OCI-LY1 (cell line): ENCODE measurements around the gene TSEN54.

Source experiments
- H2AFZ ChIP-seq: fragments of 200-600 bp; sonication (generic), shearing (Covaris generic); 2 replicates; pipeline ENCODE4 v1.6.0; 2014; ENCODE audit warnings: antibody characterized with exemption, mild to moderate bottlenecking, low read length
- H3F3A ChIP-seq: fragments of 200-600 bp; sonication (generic), shearing (Covaris generic); 2 replicates; pipeline ENCODE4 v1.6.0; 2014; ENCODE audit warnings: mild to moderate bottlenecking, antibody characterized with exemption, low read length, moderate library complexity; ENCODE audit not compliant: insufficient read depth
- H3K27ac ChIP-seq: fragments of 200-600 bp; sonication (generic); 2 replicates; pipeline ENCODE4 v1.5.1; 2014; ENCODE audit warnings: low read length, mixed run types, mild to moderate bottlenecking, low read depth; ENCODE audit not compliant: poor library complexity, severe bottlenecking
- H3K27me3 ChIP-seq: fragments of 200-600 bp; sonication (generic); 2 replicates; pipeline ENCODE4 v1.6.0; 2014; ENCODE audit warnings: antibody characterized with exemption, mild to moderate bottlenecking, low read length, moderate library complexity; ENCODE audit not compliant: insufficient read depth
- H3K36me3 ChIP-seq: fragments of 200-600 bp; sonication (generic); 2 replicates; pipeline ENCODE4 v1.6.1; 2014; ENCODE audit warnings: mild to moderate bottlenecking, antibody characterized with exemption, low read length, moderate library complexity, mixed read lengths; ENCODE audit not compliant: insufficient read depth
- H3K4me1 ChIP-seq: fragments of 200-600 bp; sonication (generic); 2 replicates; pipeline ENCODE4 v1.5.1; 2014; ENCODE audit warnings: mild to moderate bottlenecking, low read length, moderate library complexity; ENCODE audit not compliant: insufficient read depth, severe bottlenecking
- H3K4me2 ChIP-seq: fragments of 200-600 bp; sonication (generic), shearing (Covaris generic); 2 replicates; pipeline ENCODE4 v1.6.1; 2014; ENCODE audit warnings: low read length
- H3K4me3 ChIP-seq: fragments of 200-600 bp; sonication (generic); 2 replicates; pipeline ENCODE4 v1.5.1; 2014; ENCODE audit warnings: low read length, low read depth, mild to moderate bottlenecking, mixed read lengths; ENCODE audit not compliant: poor library complexity, severe bottlenecking
- H3K79me2 ChIP-seq: fragments of 200-600 bp; shearing (Covaris generic); 2 replicates; pipeline ENCODE4 v1.6.1; 2016; ENCODE audit warnings: mixed run types, low read length, mixed read lengths; ENCODE audit not compliant: insufficient read depth
- H3K9ac ChIP-seq: fragments of 200-600 bp; sonication (generic), shearing (Covaris generic); 2 replicates; pipeline ENCODE4 v1.6.1; 2014; ENCODE audit warnings: mild to moderate bottlenecking, low read length, mixed read lengths
- H3K9me2 ChIP-seq: fragments of 200-600 bp; sonication (generic), shearing (Covaris generic); 2 replicates; pipeline ENCODE4 v1.6.1; 2014; ENCODE audit warnings: low read depth, mild to moderate bottlenecking, low read length, mixed read lengths
- H3K9me3 ChIP-seq: fragments of 200-600 bp; shearing (Covaris generic); 2 replicates; pipeline ENCODE4 v1.6.1; 2014; ENCODE audit warnings: low read length, mixed read lengths
- H4K20me1 ChIP-seq: fragments of 200-600 bp; sonication (generic), shearing (Covaris generic); 2 replicates; pipeline ENCODE4 v1.6.0; 2016; ENCODE audit warnings: mild to moderate bottlenecking, low read length; ENCODE audit not compliant: insufficient read depth
- CTCF ChIP-seq: fragments of 200-600 bp; sonication (generic), shearing (Covaris generic); IDR thresholded peaks from 2 replicates; pipeline ENCODE4 v1.5.1; 2017; ENCODE audit warnings: mild to moderate bottlenecking, antibody characterized with exemption, low read length, moderate library complexity, mixed read lengths
- EZH2 ChIP-seq: fragments of 200-600 bp; sonication (generic), shearing (Covaris generic); IDR thresholded peaks from 2 replicates; pipeline ENCODE4 v1.8.0; 2017; ENCODE audit warnings: borderline replicate concordance, mixed run types, mild to moderate bottlenecking, antibody characterized with exemption, low read length, moderate library complexity, mixed read lengths

The TSEN54 gene

GRCh38 chr17:75530837-75531720 is 14.8 kb downstream of the TSEN54 start:
- no peaks in the 10 kb centered on the region for H3F3A ChIP-seq
- peaks cover 6% of the 10 kb centered on the region for H3K4me1 ChIP-seq
- H3K4me2 ChIP-seq = no peak overlapping the region
- no peaks in the 10 kb centered on the region for H4K20me1 ChIP-seq
- no peaks in the 10 kb centered on the region for H3K9me3 ChIP-seq
- no peak for TF ChIP-seq CTCF
- TF ChIP-seq EZH2 = no peak
- no peaks in the 10 kb centered on the region for H3K79me2 ChIP-seq
- H3K4me3 ChIP-seq = no peak overlapping the region
- H3K27ac ChIP-seq = no peak overlapping the region
- H2AFZ ChIP-seq = no peak overlapping the region
- peaks cover 6% of the 10 kb centered on the region; the same call in 1 of the 2 replicates for H3K27me3 ChIP-seq
- H3K9ac ChIP-seq = no peak overlapping the region
- no peaks in the 10 kb centered on the region for H3K36me3 ChIP-seq
- H3K9me2 ChIP-seq = no peaks in the 10 kb centered on the region

- Histone ChIP-seq H3K27me3 (no peaks in the 10 kb centered on the region; the same call in 1 of the 2 replicates), H3K9ac (no peak overlapping the region), H3K9me3 (no peaks in the 10 kb centered on the region), H3K27ac (no peak overlapping the region), H3F3A (no peaks in the 10 kb centered on the region), H3K4me3 (no peak overlapping the region), H3K9me2 (no peaks in the 10 kb centered on the region), H3K36me3 (no peaks in the 10 kb centered on the region), H3K4me2 (no peak overlapping the region), H4K20me1 (no peaks in the 10 kb centered on the region), H3K4me1 (peaks cover under 1% of the 10 kb centered on the region), H3K79me2 (no peaks in the 10 kb centered on the region), H2AFZ (no peak overlapping the region)
- TF ChIP-seq CTCF (no peak), EZH2 (no peak)
Observed at GRCh38 chr17:75531721-75532072, 15.4 kb downstream of the TSEN54 start.

- TF ChIP-seq CTCF (no peak), EZH2 (no peak)
- Histone ChIP-seq H3K4me3 (no peak overlapping the region), H3K9ac (no peak overlapping the region), H3K36me3 (no peaks in the 10 kb centered on the region), H3K79me2 (no peaks in the 10 kb centered on the region), H3K9me3 (no peaks in the 10 kb centered on the region), H3K4me1 (no peaks in the 10 kb centered on the region), H3K9me2 (no peaks in the 10 kb centered on the region), H3K4me2 (no peak overlapping the region), H4K20me1 (no peaks in the 10 kb centered on the region), H3K27me3 (no peaks in the 10 kb centered on the region), H2AFZ (no peak overlapping the region), H3K27ac (no peak overlapping the region), H3F3A (no peaks in the 10 kb centered on the region)
Observed at GRCh38 chr17:75535119-75535537, 18.8 kb downstream of the TSEN54 start.
